ENCODE measurements around the gene TPX2. TPM values are rescaled to one million over a fixed set of nuclear protein-coding genes. Genes with fewer than 3 reads are reported as not detected.

The TPX2 gene
- total RNA-seq (under 1 TPM; 0.16 to 0.22 TPM), polyA plus RNA-seq (under 1 TPM in 2 of 3 donors, not detected in 1; 0.30 to 0.50 TPM), total RNA-seq (0.29 to 6.8 (median 1.9) reads per million in 6 experiments)

GRCh38 chr20:31738729-31739549, at the start of gene TPX2:
Gene TPX2, plus strand, starts transcription at chr20:31739290. Its CDS starts 18,187 bp downstream, at chr20:31757477.
- Mint-ChIP-seq H3K9me3 (no peaks in the 10 kb centered on the region), H3K27me3 (no peaks in the 10 kb centered on the region), H3K27ac (no peak within 1 kb of the TSS), H3K36me3 (no peaks in the 10 kb centered on the region), H3K4me1 (no peaks in the 10 kb centered on the region), H3K4me3 (peak within 1 kb of the TSS in 1 of 10 donors; percentile 43)
- DNase-seq (peak; percentile 39 to 83 (median 69)), ATAC-seq (peak; percentile 86 to 98)
- POLR2A ChIA-PET = interaction anchor here (0.6 to 2.7 kb wide), 3 partner anchors 15 to 192 kb away, joined by 3 to 12 read pairs (median 5); partner anchors contain the start of gene BCL2L1

GRCh38 chr20:31690124-31690666, 48.9 kb upstream of the TPX2 start:
- Mint-ChIP-seq H3K27ac (peak overlapping the region in 5 of 10 donors; percentile 3 to 80 (median 52)), H3K36me3 (peaks cover 0 to 61% (median 20%) of the 10 kb centered on the region in 3 donors)
- POLR2A ChIA-PET = no interaction called here

GRCh38 chr20:31691646-31692275, 47.3 kb upstream of the TPX2 start:
- Mint-ChIP-seq H3K27ac (peak overlapping the region; percentile 12 to 90 (median 49)), H3K4me3 (peak overlapping the region in 2 of 10 donors; percentile 7 to 11), H3K9me3 (no peaks in the 10 kb centered on the region), H3K4me1 (peaks cover 35 to 67% (median 46%) of the 10 kb centered on the region in 4 donors), H3K27me3 (no peaks in the 10 kb centered on the region), H3K36me3 (peaks cover 0 to 65% (median 21%) of the 10 kb centered on the region in 3 donors)
- POLR2A ChIA-PET = no interaction called here
- ATAC-seq (no peak), DNase-seq (no peak)

More at GRCh38 chr20:31690124-31690666, 48.9 kb upstream of the TPX2 start:
- no peaks in the 10 kb centered on the region for H3K9me3 Mint-ChIP-seq
- H3K4me1 Mint-ChIP-seq = peaks cover 37 to 70% (median 54%) of the 10 kb centered on the region in 4 donors
- H3K4me3 Mint-ChIP-seq = no peak overlapping the region
- ATAC-seq (no peak), DNase-seq (no peak)
- H3K27me3 Mint-ChIP-seq = no peaks in the 10 kb centered on the region

- ATAC-seq (no peak), DNase-seq (no peak)
- H3K27ac Mint-ChIP-seq = peak overlapping the region in 6 of 10 donors; percentile 13 to 83 (median 63)
- no peak overlapping the region for H3K4me3 Mint-ChIP-seq
- H3K36me3 Mint-ChIP-seq = peaks cover 0 to 57% (median 14%) of the 10 kb centered on the region in 3 donors
- no peaks in the 10 kb centered on the region for H3K9me3 Mint-ChIP-seq
- no peaks in the 10 kb centered on the region for H3K27me3 Mint-ChIP-seq
- peaks cover 32 to 67% (median 47%) of the 10 kb centered on the region in 4 donors for H3K4me1 Mint-ChIP-seq
- POLR2A ChIA-PET = interaction anchor here (0.7 kb wide), 1 partner anchor 85 kb away, joined by 4 read pairs; no protein-coding TSS in a partner anchor
These were observed 45.7 kb upstream of the TPX2 start for GRCh38 chr20:31693402-31693801.

GRCh38 chr20:31693987-31694661, 45.0 kb upstream of the TPX2 start:
- Mint-ChIP-seq H3K36me3 (peaks cover 0 to 55% (median 12%) of the 10 kb centered on the region in 3 donors), H3K4me1 (peaks cover 30 to 68% (median 47%) of the 10 kb centered on the region in 4 donors), H3K27ac (peak overlapping the region; percentile 55 to 88 (median 74)), H3K9me3 (no peaks in the 10 kb centered on the region), H3K4me3 (no peak overlapping the region), H3K27me3 (no peaks in the 10 kb centered on the region)
- POLR2A ChIA-PET = interaction anchor here (0.8 kb wide), 1 partner anchor 10 kb away, joined by 3 read pairs; no protein-coding TSS in a partner anchor
- ATAC-seq (no peak), DNase-seq (no peak)

- no peak for ATAC-seq
- H3K36me3 Mint-ChIP-seq = peaks cover 0 to 53% (median 13%) of the 10 kb centered on the region in 3 donors
- no peaks in the 10 kb centered on the region for H3K27me3 Mint-ChIP-seq
- POLR2A ChIA-PET = no interaction called here
- peaks cover 32 to 75% (median 54%) of the 10 kb centered on the region in 4 donors for H3K4me1 Mint-ChIP-seq
- H3K27ac Mint-ChIP-seq = peak overlapping the region; percentile 55 to 88 (median 74)
- no peaks in the 10 kb centered on the region for H3K9me3 Mint-ChIP-seq
- DNase-seq = no peak
- H3K4me3 Mint-ChIP-seq = no peak overlapping the region
These were observed 44.1 kb upstream of the TPX2 start for GRCh38 chr20:31694842-31695593.

- Mint-ChIP-seq H3K4me3 (no peak overlapping the region), H3K27me3 (no peaks in the 10 kb centered on the region), H3K27ac (peak overlapping the region in 7 of 10 donors; percentile 48 to 83 (median 69)), H3K36me3 (peaks cover 0 to 48% (median 15%) of the 10 kb centered on the region in 3 donors), H3K4me1 (peaks cover 37 to 78% (median 61%) of the 10 kb centered on the region in 4 donors), H3K9me3 (no peaks in the 10 kb centered on the region)
- POLR2A ChIA-PET = interaction anchor here (0.8 kb wide), 1 partner anchor 26 kb away, joined by 6 read pairs; no protein-coding TSS in a partner anchor
- ATAC-seq (no peak), DNase-seq (no peak)
These were observed 43.0 kb upstream of the TPX2 start for GRCh38 chr20:31695849-31696804.

- Mint-ChIP-seq H3K27me3 (no peaks in the 10 kb centered on the region), H3K36me3 (peaks cover 4 to 44% (median 21%) of the 10 kb centered on the region in 3 donors), H3K27ac (peak overlapping the region in 4 of 10 donors; percentile 43 to 67 (median 56)), H3K4me3 (no peak overlapping the region), H3K4me1 (peaks cover 33 to 71% (median 60%) of the 10 kb centered on the region in 4 donors), H3K9me3 (no peaks in the 10 kb centered on the region)
- POLR2A ChIA-PET = interaction anchor here (1.2 kb wide), 1 partner anchor 25 kb away, joined by 3 read pairs; no protein-coding TSS in a partner anchor
- no peak for ATAC-seq
- DNase-seq = no peak
These were observed 40.8 kb upstream of the TPX2 start for GRCh38 chr20:31698243-31698802.

- POLR2A ChIA-PET = interaction anchor here (1.0 kb wide), 1 partner anchor 21 kb away, joined by 3 read pairs; no protein-coding TSS in a partner anchor
- peaks cover 30 to 64% (median 55%) of the 10 kb centered on the region in 4 donors for H3K4me1 Mint-ChIP-seq
These were observed 40.0 kb upstream of the TPX2 start for GRCh38 chr20:31698803-31699718.

More at GRCh38 chr20:31698803-31699718, 40.0 kb upstream of the TPX2 start:
- DNase-seq = no peak
- ATAC-seq = no peak
- H3K36me3 Mint-ChIP-seq = peaks cover 4 to 42% (median 21%) of the 10 kb centered on the region in 3 donors
- no peak overlapping the region for H3K4me3 Mint-ChIP-seq
- peak overlapping the region in 9 of 10 donors; percentile 42 to 83 (median 71) for H3K27ac Mint-ChIP-seq
- H3K9me3 Mint-ChIP-seq = no peaks in the 10 kb centered on the region
- H3K27me3 Mint-ChIP-seq = no peaks in the 10 kb centered on the region

Measured in naive thymus-derived CD8-positive, alpha-beta T cell (primary cell).